HepG2 (cell line): ENCODE data around the gene RHOT2. TPM values are rescaled to one million over a fixed set of nuclear protein-coding genes. Genes with fewer than 3 reads are reported as not detected.

Source experiments
- AGO2 ChIP-seq: fragments of 200-400 bp; formaldehyde crosslinking; optimal IDR thresholded peaks from 2 replicates; pipeline ENCODE3; 2017; ENCODE audit warnings: mild to moderate bottlenecking, low read depth, low read length, moderate library complexity
- GTF3A ChIP-seq: sonication (generic); formaldehyde crosslinking; conservative IDR thresholded peaks from 2 replicates; pipeline ENCODE4 v1.4.0; 2020; ENCODE audit warnings: mild to moderate bottlenecking, missing genetic modification reagents
- HOMEZ ChIP-seq: IDR thresholded peaks from 2 replicates; pipeline ENCODE4 v1.6.1; 2016; ENCODE audit warnings: low read depth
- HOXD1 ChIP-seq: sonication (generic); formaldehyde crosslinking; IDR thresholded peaks from 2 replicates; pipeline ENCODE4 v1.5.0; 2020; ENCODE audit warnings: missing genetic modification reagents
- IKZF4 ChIP-seq: sonication (generic); formaldehyde crosslinking; IDR thresholded peaks from 2 replicates; pipeline ENCODE4 v1.5.1; 2020; ENCODE audit warnings: borderline replicate concordance, mild to moderate bottlenecking, low read depth, missing genetic modification reagents; ENCODE audit errors: not compliant biosample characterization
- KLF13 ChIP-seq: sonication (generic); formaldehyde crosslinking; IDR thresholded peaks from 2 replicates; pipeline ENCODE4 v1.4.0; 2020; ENCODE audit warnings: mild to moderate bottlenecking, missing genetic modification reagents
- MBD4 ChIP-seq: IDR thresholded peaks from 2 replicates; pipeline ENCODE4 v1.6.1; 2012; ENCODE audit warnings: low read length, inconsistent platforms, borderline replicate concordance
- MZF1 ChIP-seq: sonication (generic); formaldehyde crosslinking; IDR thresholded peaks from 2 replicates; pipeline ENCODE4 v1.8.1; 2023; ENCODE audit warnings: mild to moderate bottlenecking, missing genetic modification reagents, borderline replicate concordance
- SALL2 ChIP-seq: sonication (generic); formaldehyde crosslinking; IDR thresholded peaks from 2 replicates; pipeline ENCODE4 v1.8.1; 2023; ENCODE audit warnings: mild to moderate bottlenecking, missing genetic modification reagents, inconsistent platforms
- SKI ChIP-seq: fragments of 450-650 bp; IDR thresholded peaks from one replicate; pipeline ENCODE4 v1.6.1; 2018; ENCODE audit warnings: mild to moderate bottlenecking; ENCODE audit not compliant: partially characterized antibody
- SRSF4 ChIP-seq: fragments of 200-400 bp; formaldehyde crosslinking; IDR thresholded peaks from one replicate; pipeline ENCODE4 v1.6.1; 2018; ENCODE audit warnings: mild to moderate bottlenecking, low read depth, low read length, moderate library complexity; ENCODE audit not compliant: poor library complexity, severe bottlenecking
- WIZ ChIP-seq: sonication (generic); formaldehyde crosslinking; IDR thresholded peaks from 2 replicates; pipeline ENCODE4 v1.5.1; 2020; ENCODE audit warnings: mild to moderate bottlenecking, missing genetic modification reagents
- ZNF263 ChIP-seq: sonication (generic); formaldehyde crosslinking; IDR thresholded peaks from 2 replicates; pipeline ENCODE4 v1.4.0; 2020; ENCODE audit warnings: missing genetic modification reagents
- ZNF562 ChIP-seq: sonication (generic); formaldehyde crosslinking; IDR thresholded peaks from 2 replicates; pipeline ENCODE4 v1.8.0; 2022; ENCODE audit warnings: missing genetic modification reagents, borderline replicate concordance
- ZNF567 ChIP-seq: sonication (generic); formaldehyde crosslinking; IDR thresholded peaks from 2 replicates; pipeline ENCODE4 v1.8.1; 2023; ENCODE audit warnings: mild to moderate bottlenecking, missing genetic modification reagents, borderline replicate concordance
- ZNF775 ChIP-seq: sonication (generic); formaldehyde crosslinking; IDR thresholded peaks from 2 replicates; pipeline ENCODE4 v1.4.0; 2020; ENCODE audit warnings: missing genetic modification reagents, mild to moderate bottlenecking, moderate library complexity, borderline replicate concordance
- ZNF83 ChIP-seq: sonication (generic); formaldehyde crosslinking; IDR thresholded peaks from 2 replicates; pipeline ENCODE4 v1.4.0; 2020; ENCODE audit warnings: missing genetic modification reagents, mild to moderate bottlenecking, borderline replicate concordance
- ZSCAN22 ChIP-seq: sonication (generic); formaldehyde crosslinking; IDR thresholded peaks from 2 replicates; pipeline ENCODE4 v1.4.0; 2020; ENCODE audit warnings: mild to moderate bottlenecking, missing genetic modification reagents
- polyA plus RNA-seq, 8 experiments: library from polyadenylated mRNA; depleted of rRNA in 3 of 8; stranded (reverse) in 7 of 8; unstranded in 1 of 8; fragments of >200 nt; fragmentation: Illumina TruSeq in 4 of 8; extraction: Trizol in 4 of 8; gene quantifications; 2 replicates each; pipeline versions ENCODE4 v1.2.1 to v1.2.3, GENCODE V29; 2011 to 2016; ENCODE audit warnings: low read depth in 4 of 8, missing spikeins in 1 of 8, mixed read lengths in 1 of 8; ENCODE audit not compliant: insufficient read depth in 1 of 8
- total RNA-seq, 5 experiments: library from RNA; depleted of rRNA; stranded (reverse); fragments of >200 nt; fragmentation: Illumina TruSeq; extraction: Trizol; gene quantifications; 2 replicates each; pipeline ENCODE4 v1.2.3, GENCODE V29; 2016; ENCODE audit warnings: low read depth in 1 of 5
- TF ChIP-seq, protein P1 (sequence below): sonication (generic); formaldehyde crosslinking; IDR thresholded peaks from 2 replicates; pipeline ENCODE4 v1.4.0; 2020; ENCODE audit warnings: missing genetic modification reagents
- TF ChIP-seq, protein P2 (sequence below): sonication (generic); formaldehyde crosslinking; IDR thresholded peaks from 2 replicates; pipeline ENCODE4 v1.4.0; 2020; ENCODE audit warnings: missing genetic modification reagents, mild to moderate bottlenecking, borderline replicate concordance
- TF ChIP-seq, protein P3 (sequence below): sonication (generic); formaldehyde crosslinking; IDR thresholded peaks from 2 replicates; pipeline ENCODE4 v1.8.1; 2023; ENCODE audit warnings: mild to moderate bottlenecking, missing genetic modification reagents

Gene RHOT2
- total and polyA plus RNA-seq, 2 of the 13 experiments (the other 11 are each of a cell fraction or from before 2014, with no cell fraction given), result 63.6 to 76.9 TPM

DNA sequence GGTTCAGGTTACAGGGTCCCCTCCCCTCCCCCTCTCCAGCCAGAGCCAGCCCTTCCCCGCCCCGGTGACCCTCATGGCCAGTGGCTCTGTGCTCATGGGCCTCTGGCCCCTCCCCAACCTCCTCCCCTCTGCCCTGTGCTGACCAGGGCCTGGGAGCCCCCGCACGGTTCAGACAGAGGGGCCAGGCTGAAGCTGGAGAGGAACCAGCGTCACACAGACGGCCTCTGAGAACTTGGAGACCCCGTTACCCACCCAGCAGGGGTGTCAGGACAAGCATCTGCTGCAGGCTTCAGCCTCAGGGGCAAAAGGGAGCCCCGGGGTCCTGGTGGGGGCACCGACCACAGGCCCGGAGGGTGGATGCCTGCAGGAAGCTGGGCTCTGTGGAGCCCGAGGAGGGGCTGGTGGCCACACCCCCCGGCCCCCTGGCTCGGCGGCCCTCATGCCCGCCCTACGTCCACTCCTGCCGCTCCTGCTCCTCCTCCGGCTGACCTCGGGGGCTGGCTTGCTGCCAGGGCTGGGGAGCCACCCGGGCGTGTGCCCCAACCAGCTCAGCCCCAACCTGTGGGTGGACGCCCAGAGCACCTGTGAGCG is 37.0 kb upstream of the RHOT2 start, which contains the start of gene WFIKKN1 (continued):
- TF ChIP-seq, protein P1, sequence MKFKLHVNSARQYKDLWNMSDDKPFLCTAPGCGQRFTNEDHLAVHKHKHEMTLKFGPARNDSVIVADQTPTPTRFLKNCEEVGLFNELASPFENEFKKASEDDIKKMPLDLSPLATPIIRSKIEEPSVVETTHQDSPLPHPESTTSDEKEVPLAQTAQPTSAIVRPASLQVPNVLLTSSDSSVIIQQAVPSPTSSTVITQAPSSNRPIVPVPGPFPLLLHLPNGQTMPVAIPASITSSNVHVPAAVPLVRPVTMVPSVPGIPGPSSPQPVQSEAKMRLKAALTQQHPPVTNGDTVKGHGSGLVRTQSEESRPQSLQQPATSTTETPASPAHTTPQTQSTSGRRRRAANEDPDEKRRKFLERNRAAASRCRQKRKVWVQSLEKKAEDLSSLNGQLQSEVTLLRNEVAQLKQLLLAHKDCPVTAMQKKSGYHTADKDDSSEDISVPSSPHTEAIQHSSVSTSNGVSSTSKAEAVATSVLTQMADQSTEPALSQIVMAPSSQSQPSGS (CRISPR knock-in tag), result no peak
- TF ChIP-seq ZNF83, result no peak
- TF ChIP-seq ZSCAN22 (CRISPR knock-in tag), result no peak
- TF ChIP-seq MBD4, result no peak
- TF ChIP-seq GTF3A (CRISPR knock-in tag), result no peak
- TF ChIP-seq ZNF562, result no peak
- no peak for TF ChIP-seq SALL2 (CRISPR knock-in tag)
- TF ChIP-seq AGO2, result peak; percentile 90
- no peak for TF ChIP-seq IKZF4
- TF ChIP-seq KLF13 (CRISPR knock-in tag), result no peak
- TF ChIP-seq HOXD1 (CRISPR knock-in tag), result no peak
- TF ChIP-seq SRSF4, result no peak
- no peak for TF ChIP-seq ZNF775
- no peak for TF ChIP-seq ZNF567 (CRISPR knock-in tag)
- no peak for TF ChIP-seq WIZ (CRISPR knock-in tag)
- no peak for TF ChIP-seq MZF1 (CRISPR knock-in tag)
- no peak for TF ChIP-seq SKI
- TF ChIP-seq, protein P2, sequence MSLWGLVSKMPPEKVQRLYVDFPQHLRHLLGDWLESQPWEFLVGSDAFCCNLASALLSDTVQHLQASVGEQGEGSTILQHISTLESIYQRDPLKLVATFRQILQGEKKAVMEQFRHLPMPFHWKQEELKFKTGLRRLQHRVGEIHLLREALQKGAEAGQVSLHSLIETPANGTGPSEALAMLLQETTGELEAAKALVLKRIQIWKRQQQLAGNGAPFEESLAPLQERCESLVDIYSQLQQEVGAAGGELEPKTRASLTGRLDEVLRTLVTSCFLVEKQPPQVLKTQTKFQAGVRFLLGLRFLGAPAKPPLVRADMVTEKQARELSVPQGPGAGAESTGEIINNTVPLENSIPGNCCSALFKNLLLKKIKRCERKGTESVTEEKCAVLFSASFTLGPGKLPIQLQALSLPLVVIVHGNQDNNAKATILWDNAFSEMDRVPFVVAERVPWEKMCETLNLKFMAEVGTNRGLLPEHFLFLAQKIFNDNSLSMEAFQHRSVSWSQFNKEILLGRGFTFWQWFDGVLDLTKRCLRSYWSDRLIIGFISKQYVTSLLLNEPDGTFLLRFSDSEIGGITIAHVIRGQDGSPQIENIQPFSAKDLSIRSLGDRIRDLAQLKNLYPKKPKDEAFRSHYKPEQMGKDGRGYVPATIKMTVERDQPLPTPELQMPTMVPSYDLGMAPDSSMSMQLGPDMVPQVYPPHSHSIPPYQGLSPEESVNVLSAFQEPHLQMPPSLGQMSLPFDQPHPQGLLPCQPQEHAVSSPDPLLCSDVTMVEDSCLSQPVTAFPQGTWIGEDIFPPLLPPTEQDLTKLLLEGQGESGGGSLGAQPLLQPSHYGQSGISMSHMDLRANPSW (CRISPR knock-in tag), result no peak
- TF ChIP-seq HOMEZ (CRISPR knock-in tag), result no peak
- TF ChIP-seq, protein P3, sequence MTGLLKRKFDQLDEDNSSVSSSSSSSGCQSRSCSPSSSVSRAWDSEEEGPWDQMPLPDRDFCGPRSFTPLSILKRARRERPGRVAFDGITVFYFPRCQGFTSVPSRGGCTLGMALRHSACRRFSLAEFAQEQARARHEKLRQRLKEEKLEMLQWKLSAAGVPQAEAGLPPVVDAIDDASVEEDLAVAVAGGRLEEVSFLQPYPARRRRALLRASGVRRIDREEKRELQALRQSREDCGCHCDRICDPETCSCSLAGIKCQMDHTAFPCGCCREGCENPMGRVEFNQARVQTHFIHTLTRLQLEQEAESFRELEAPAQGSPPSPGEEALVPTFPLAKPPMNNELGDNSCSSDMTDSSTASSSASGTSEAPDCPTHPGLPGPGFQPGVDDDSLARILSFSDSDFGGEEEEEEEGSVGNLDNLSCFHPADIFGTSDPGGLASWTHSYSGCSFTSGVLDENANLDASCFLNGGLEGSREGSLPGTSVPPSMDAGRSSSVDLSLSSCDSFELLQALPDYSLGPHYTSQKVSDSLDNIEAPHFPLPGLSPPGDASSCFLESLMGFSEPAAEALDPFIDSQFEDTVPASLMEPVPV (CRISPR knock-in tag), result no peak
- TF ChIP-seq ZNF263 (CRISPR knock-in tag), result no peak; the same call in 1 of the 2 replicates
